Stimulated activated CD8-positive, alpha-beta memory T cell treated with anti-CD3 and anti-CD28 coated beads, Interleukin-4, amount 100 ng/mL, for 48 hours (primary cell): ENCODE results near the gene ECE2.
"Not testable (repeated sequence)": the region's sequence is repeated elsewhere in the genome, so short reads cannot be mapped to it uniquely, and the experiment has no call there.

Experiments
- DNase-seq: peaks from one replicate; pipeline ENCODE4 v3.0.0-alpha.2; 2020

ECE2 gene

GRCh38 chr3:184241141-184241446, 34.7 kb upstream of the ECE2 start:
- DNase-seq, result no peak

- DNase-seq, result no peak
Measured at GRCh38 chr3:184241447-184242296, 34.1 kb upstream of the ECE2 start.

- DNase-seq, result no peak
Measured at GRCh38 chr3:184242297-184242685, 33.5 kb upstream of the ECE2 start.

GRCh38 chr3:184248454-184249411, 27.1 kb upstream of the ECE2 start, which contains the start of gene ALG3:
Gene ALG3, minus strand, starts transcription at chr3:184248962. Its CDS starts 22 bp downstream, at chr3:184248940.
- DNase-seq, result peak; percentile 92

- DNase-seq, result peak; percentile 96
Measured at GRCh38 chr3:184249412-184250166, 26.2 kb upstream of the ECE2 start, which contains the start of gene EEF1AKMT4. Gene EEF1AKMT4, plus strand, starts transcription at chr3:184249672. Its CDS starts 23 bp downstream, at chr3:184249695.

DNA sequence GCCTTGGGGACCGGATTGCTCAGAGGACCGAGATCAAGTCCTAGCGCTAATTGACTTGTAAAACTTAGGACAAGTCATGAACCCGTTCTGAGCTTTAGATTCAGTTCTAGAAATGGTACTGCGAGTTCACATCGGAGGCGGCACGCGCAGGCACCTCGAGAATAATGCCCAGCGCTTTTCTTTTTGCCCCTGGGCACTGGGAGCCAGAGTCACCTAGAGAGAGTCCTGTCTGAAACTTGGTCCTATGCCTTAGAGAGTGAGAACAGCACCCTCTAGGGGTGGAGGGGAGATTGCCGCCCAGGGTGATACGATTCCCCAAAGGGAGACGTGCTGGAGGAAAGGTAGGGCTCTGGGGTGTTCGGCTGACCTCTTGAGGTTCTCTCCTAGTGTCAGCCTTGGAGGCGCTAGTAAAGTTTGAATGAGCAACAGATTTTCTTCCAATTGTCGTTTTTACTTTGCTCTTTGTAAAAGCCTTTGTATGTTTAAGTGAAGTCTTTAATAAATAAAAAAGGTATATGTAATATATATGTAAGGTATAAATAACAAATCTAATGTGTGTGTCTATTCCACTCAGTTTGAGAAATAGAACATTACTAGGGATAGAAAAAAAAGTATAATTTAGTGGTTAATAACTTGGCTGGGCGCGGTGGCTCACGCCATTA, 25.5 kb upstream of the ECE2 start:
- peak; percentile 96 for DNase-seq

DNA sequence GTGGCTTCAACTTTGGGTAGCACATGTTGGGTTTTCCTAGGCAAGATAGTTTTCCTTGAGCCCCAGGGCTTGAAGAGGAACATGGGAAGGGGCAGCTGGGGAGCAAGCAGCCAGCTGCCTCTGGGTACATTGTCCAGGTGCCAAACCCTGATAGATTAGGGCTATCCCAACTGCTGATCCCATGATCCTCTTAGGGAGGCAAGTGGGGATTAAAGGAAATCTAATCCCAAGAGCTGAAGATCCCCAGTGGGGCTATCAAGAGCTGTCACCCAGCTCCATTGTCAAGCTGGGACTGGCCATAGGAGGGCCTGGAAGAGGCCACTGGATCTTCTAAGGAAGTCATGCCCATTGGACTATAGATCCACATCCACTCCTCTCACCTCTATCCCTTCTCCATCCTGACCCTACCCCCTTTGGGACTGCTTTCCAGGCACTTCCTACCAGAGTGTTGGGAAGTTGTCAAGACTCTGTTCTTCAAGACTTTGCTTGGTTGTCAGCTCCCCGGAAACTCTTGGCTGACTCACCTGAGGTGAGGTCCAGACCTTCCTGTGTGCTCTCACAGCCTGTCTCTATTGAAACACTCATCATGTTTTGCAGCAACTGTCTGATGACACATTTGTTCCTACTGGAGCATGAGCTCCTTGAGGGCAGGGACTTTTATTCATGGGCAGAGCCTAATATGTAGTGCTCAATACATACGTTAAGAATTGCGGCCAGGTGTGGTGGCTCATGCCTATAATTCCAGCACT, 20.4 kb upstream of the ECE2 start:
- no peak for DNase-seq

DNA sequence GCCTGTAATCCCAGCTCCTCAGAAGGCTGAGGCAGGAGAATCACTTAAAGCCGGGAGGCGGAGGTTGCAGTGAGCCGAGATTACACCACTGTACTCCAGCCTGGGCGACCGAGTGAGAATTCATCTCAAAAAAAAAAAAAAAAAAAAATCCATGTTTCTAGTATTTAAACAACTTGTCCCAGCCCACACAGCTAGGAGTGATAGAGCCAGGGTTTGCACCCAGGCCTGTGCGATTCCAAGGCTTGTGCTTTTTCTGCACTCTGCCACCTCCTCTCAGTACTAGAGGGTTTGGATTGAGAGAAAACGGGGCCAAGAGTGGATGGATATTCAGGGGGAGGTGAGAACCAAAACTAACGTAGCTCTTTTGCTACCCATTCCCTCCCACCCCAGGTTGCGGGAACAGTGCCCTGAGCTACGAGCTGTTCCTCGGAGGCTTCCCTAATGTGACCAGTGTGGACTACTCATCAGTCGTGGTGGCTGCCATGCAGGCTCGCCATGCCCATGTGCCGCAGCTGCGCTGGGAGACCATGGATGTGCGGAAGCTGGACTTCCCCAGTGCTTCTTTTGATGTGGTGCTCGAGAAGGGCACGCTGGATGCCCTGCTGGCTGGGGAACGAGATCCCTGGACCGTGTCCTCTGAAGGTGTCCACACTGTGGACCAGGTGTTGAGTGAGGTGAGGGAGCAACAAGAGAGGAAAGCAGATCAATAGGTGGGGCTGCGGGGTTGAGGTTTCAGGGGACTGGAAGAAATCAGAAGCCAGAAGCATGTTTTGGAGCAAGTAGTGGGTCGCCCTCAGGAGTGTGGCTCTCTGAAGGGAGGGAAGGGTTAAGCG, 18.5 kb upstream of the ECE2 start:
- no peak for DNase-seq

DNA sequence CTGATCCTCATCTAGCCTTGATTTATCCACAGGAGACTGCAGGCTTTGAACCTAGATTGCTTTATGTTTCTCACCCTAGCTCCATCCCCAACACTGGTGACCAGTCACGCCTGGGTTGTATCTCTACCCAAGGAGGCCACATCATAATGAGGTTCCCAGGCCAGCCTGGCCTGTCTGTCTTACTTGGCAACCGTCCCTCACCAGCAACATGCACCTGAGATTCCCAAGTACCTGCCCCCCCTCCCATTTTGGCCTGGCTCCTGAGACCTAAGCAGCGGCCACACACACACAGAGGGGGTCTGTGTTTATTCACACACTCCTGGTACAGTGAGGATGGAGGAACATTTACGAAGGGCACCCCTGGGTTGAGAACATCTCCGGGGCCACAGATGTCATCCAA, 16.9 kb upstream of the ECE2 start:
- no peak for DNase-seq

DNA sequence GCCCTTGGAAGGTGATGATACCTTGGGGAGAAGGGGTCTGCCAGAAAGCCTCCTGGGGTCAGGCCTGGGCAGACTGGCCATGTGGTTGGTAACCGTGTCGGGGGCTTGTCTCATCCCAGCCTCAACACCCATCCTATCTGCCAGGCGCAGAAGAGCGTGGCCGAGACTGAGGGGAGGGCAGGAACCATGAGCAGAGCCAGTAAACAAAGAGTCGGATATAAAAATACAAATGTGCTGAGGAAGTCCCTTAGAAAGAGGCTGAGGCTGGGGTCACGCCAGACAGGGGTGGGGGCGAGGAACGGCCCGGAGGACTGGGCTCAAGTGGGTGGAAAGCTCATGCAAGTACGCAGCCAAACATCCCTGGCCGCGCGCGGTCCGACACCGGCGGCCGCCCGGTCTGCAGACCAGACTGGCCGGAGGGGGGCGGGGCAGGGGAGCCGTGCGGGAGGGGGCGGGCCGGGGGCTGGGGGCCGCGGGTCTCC, 16.4 kb upstream of the ECE2 start:
- no peak for DNase-seq

GRCh38 chr3:184259878-184260723, 15.7 kb upstream of the ECE2 start:
- peak; percentile 51 for DNase-seq

- DNase-seq, result no peak
Measured at GRCh38 chr3:184260724-184261269, 15.0 kb upstream of the ECE2 start.

DNA sequence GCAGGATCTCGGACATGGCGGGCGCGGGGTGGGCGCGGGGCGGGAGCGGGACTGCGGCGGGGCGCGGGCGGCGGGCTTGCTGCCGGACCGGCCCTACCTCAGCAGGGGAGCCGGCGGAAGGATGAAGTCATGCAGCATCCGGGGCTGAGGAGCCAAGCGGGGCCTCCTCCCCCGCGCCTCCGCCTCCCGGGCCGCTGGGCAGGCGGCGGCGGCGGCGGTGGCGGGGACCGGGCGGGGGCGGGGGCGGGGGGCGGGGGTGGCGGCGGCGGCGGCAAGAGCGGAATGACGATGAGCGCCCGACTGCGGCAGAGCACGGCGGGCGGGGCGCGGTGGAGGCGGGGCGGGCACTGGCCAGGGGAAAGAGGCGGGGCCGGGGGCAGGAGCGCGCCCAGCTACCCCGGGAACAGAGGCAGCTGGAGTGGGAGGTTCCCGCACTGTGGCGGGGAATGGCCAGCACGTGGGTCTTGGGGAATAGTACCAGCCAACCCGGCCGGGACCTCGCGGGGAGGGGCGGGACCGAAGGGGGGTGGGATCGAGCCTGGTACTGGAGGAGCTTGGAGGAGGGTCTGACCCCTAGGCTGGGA, 14.5 kb upstream of the ECE2 start, which contains the start of gene CAMK2N2:
TSS of gene CAMK2N2 (minus strand) at position 284 of the 584 bp plus-strand sequence. CDS start at position 16, 268 bp downstream.
- DNase-seq, result peak; percentile 70

GRCh38 chr3:184261854-184262763, 13.7 kb upstream of the ECE2 start:
- peak; percentile 53 for DNase-seq

DNA sequence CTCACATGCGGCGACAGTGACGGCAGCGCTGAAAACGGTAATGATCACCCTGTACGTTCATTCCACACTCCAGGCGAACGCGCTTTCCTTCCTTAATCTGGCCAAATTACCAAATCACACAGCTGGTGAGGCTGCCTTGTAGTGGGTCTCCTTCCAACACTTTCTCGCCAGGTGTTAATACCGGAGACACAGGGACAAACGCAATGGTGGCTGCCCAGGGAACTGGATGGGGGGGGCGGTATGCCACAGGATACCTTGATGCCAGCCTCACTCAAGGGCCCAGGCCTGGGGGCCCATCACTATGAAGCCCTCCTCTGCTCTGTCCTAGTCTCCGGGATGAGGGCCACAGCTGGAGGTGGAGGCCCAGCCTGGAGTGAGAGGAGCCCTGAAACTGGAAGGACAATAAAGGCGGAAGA, 13.1 kb upstream of the ECE2 start:
- DNase-seq, result no peak

DNA sequence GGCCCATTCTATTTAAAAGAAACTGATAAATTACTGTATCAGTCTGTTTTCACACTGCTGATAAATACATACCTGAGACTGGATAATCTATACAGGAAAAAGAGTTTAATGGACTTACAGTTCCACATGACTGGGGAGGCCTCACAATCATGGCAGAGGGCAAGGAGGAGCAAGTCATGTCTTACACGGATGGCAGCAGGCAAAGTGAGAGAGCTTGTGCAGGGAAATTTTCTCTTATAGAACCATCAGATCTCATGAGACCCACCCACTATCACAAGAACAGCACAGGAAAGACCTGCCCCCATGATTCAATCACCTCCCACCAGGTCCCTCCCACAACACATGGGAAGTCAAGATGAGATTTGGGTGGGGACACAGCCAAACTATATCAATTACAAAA, 8.6 kb upstream of the ECE2 start:
- DNase-seq, result not testable (repeated sequence)

- no peak for DNase-seq
Measured at GRCh38 chr3:184272269-184272668, 3.6 kb upstream of the ECE2 start.

DNA sequence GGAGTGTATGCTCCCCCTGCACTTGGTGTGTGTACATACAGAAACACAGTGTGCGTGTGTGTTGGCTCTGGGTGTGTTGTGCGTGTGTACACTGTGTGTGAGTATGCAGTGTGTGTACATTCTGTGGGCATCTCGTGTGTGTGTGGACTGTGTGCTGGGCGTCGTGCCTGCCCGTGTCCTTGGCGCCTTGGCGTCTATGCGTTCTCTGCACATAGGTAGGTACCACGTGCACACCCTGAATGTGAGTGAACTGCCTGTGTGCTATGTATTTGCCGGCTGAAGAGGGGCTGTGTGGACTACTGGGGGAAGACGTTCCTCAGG, 481 bp upstream of the ECE2 start:
- DNase-seq, result no peak
